Activated T-cell treated with anti-CD3 and anti-CD28 coated beads for 24 hours (primary cell): ENCODE results near the gene TAGLN2.
"Not testable (repeated sequence)": the region's sequence is repeated elsewhere in the genome, so short reads cannot be mapped to it uniquely, and the experiment has no call there.

Source experiments
- DNase-seq: peaks from one replicate; pipeline ENCODE4 v3.0.0-alpha.2; 2020; ENCODE audit warnings: low read depth

Gene TAGLN2

GRCh38 chr1:159899634-159900033, 25.7 kb downstream of the TAGLN2 start:
- not testable (repeated sequence) for DNase-seq

GRCh38 chr1:159898527-159898926, 26.8 kb downstream of the TAGLN2 start:
- DNase-seq, result no peak

- no peak for DNase-seq
Observed at GRCh38 chr1:159897962-159898361, 27.3 kb downstream of the TAGLN2 start.

- DNase-seq, result no peak
Observed at GRCh38 chr1:159896546-159896930, 28.8 kb downstream of the TAGLN2 start.

- no peak for DNase-seq
Observed at GRCh38 chr1:159895836-159896545, 29.3 kb downstream of the TAGLN2 start.

GRCh38 chr1:159895286-159895685, 30.0 kb downstream of the TAGLN2 start:
- no peak for DNase-seq

GRCh38 chr1:159892944-159893343, 32.4 kb downstream of the TAGLN2 start:
- no peak for DNase-seq

- DNase-seq, result peak; percentile 67
Observed at GRCh38 chr1:159891275-159892157, 33.8 kb downstream of the TAGLN2 start.

GRCh38 chr1:159890390-159890789, 34.9 kb downstream of the TAGLN2 start:
- no peak for DNase-seq

GRCh38 chr1:159889821-159890252, 35.5 kb downstream of the TAGLN2 start:
- DNase-seq, result no peak

GRCh38 chr1:159889202-159889601, 36.1 kb downstream of the TAGLN2 start:
- no peak for DNase-seq

GRCh38 chr1:159884296-159884695, 41.0 kb downstream of the TAGLN2 start:
- no peak for DNase-seq

GRCh38 chr1:159883134-159883533, 42.2 kb downstream of the TAGLN2 start:
- no peak for DNase-seq

GRCh38 chr1:159882527-159882862, 42.8 kb downstream of the TAGLN2 start:
- DNase-seq, result no peak

GRCh38 chr1:159881622-159882526, 43.4 kb downstream of the TAGLN2 start:
- DNase-seq, result no peak

- no peak for DNase-seq
Observed at GRCh38 chr1:159880430-159880829, 44.9 kb downstream of the TAGLN2 start.

- no peak for DNase-seq
Observed at GRCh38 chr1:159879977-159880376, 45.3 kb downstream of the TAGLN2 start.

GRCh38 chr1:159879136-159879535, 46.2 kb downstream of the TAGLN2 start:
- DNase-seq, result no peak

GRCh38 chr1:159877695-159878444, 47.4 kb downstream of the TAGLN2 start:
- DNase-seq, result no peak

GRCh38 chr1:159873530-159874143, 51.7 kb downstream of the TAGLN2 start:
- DNase-seq, result no peak

- no peak for DNase-seq
Observed at GRCh38 chr1:159872891-159873290, 52.4 kb downstream of the TAGLN2 start.
